ENCODE data around the gene MICU2. TPM values are rescaled to one million over a fixed set of nuclear protein-coding genes. Genes with fewer than 3 reads are reported as not detected.

The MICU2 gene
- total RNA-seq, 4 donors from 2014 or later: 31.6 to 39.5 (median 36.0) TPM

DNA sequence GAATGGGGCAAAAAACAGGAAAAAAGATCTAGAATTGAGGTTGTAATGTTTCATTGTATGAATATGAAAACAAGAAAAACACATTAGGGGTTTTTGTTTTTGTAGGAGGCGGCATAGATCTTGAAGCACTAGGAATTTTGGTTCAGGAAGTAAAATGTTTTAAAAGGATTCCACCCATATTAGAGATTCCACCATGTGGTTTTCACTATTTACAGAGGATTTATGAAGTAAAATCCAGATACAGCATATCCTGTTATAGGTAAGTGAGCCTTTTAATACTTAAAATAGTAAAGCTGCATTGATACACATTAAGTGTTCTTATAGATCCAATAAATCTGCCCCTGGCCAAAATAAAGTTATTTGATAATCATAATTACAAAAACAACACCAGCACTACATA lies 61.4 kb downstream of the MICU2 start:
- no peak for DNase-seq (ENCODE audit: extremely low spot score)
- no peaks in the 10 kb centered on the region for H3K9me3 ChIP-seq
- no peaks in the 10 kb centered on the region for H3K27me3 ChIP-seq
- no peak overlapping the region for H3K27ac ChIP-seq (replicated peaks in 1 of 4)
- peaks cover 0 to 27% (median 0%) of the 10 kb centered on the region in 4 donors for H3K36me3 ChIP-seq
- TF ChIP-seq POLR2AphosphoS5 (IDR thresholded peaks at IDR 0.05): no peak
- TF ChIP-seq POLR2A (IDR thresholded peaks at IDR 0.05; ENCODE audit: low read depth): no peak
- TF ChIP-seq CTCF (IDR thresholded peaks at IDR 0.05): no peak
- TF ChIP-seq EP300 (IDR thresholded peaks at IDR 0.05): no peak
- H3K4me3 ChIP-seq: no peak overlapping the region
- no peaks in the 10 kb centered on the region for H3K4me1 ChIP-seq
- intact Hi-C loops (cut with DNase I): no loop called here
- 97% methylated on average over 1 of the region's 1 CpG for WGBS

- H3K36me3 ChIP-seq: peaks cover 0 to 27% (median 0%) of the 10 kb centered on the region in 4 donors
- H3K4me3 ChIP-seq: no peak overlapping the region
- no peaks in the 10 kb centered on the region for H3K27me3 ChIP-seq
- intact Hi-C loops (cut with DNase I): no loop called here
- WGBS: 70% methylated on average over 1 of the region's 1 CpG
- no peak overlapping the region for H3K27ac ChIP-seq (replicated peaks in 1 of 4)
- H3K4me1 ChIP-seq: no peaks in the 10 kb centered on the region
- DNase-seq (ENCODE audit: extremely low spot score): no peak
- H3K9me3 ChIP-seq: no peaks in the 10 kb centered on the region
- no peak for TF ChIP-seq CTCF (IDR thresholded peaks at IDR 0.05)
- TF ChIP-seq EP300 (IDR thresholded peaks at IDR 0.05): no peak
- no peak for TF ChIP-seq POLR2AphosphoS5 (IDR thresholded peaks at IDR 0.05)
- no peak for TF ChIP-seq POLR2A (IDR thresholded peaks at IDR 0.05; ENCODE audit: low read depth)
Measured at GRCh38 chr13:21541980-21542379, 62.0 kb downstream of the MICU2 start.

DNA sequence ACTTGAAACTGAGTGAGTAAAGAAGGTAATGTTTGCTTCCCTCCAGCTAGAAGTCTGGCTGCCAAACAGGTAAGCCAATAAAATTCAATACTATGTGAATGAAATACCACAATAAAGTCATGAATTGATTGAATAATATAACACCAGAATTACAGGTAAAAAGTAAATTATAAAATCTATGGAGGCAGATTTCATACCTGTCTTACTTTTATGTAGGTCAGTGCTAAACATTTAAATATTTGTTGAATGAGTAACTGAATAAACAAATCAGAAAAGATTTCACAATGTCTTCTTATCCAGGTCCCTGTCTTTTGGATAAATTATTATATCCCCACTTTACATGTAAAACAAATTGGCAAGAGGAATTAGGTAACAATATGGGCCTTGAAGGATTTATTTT lies 62.7 kb downstream of the MICU2 start:
- Histone ChIP-seq H3K27ac (replicated peaks in 1 of 4) (no peak overlapping the region), H3K4me3 (no peak overlapping the region), H3K36me3 (peaks cover 0 to 27% (median 0%) of the 10 kb centered on the region in 4 donors), H3K27me3 (no peaks in the 10 kb centered on the region), H3K9me3 (no peaks in the 10 kb centered on the region), H3K4me1 (no peaks in the 10 kb centered on the region)
- DNase-seq (ENCODE audit: extremely low spot score): no peak
- no peak for TF ChIP-seq CTCF (IDR thresholded peaks at IDR 0.05)
- TF ChIP-seq EP300 (IDR thresholded peaks at IDR 0.05): no peak
- TF ChIP-seq POLR2A (IDR thresholded peaks at IDR 0.05; ENCODE audit: low read depth): no peak
- TF ChIP-seq POLR2AphosphoS5 (IDR thresholded peaks at IDR 0.05): no peak
- intact Hi-C loops (cut with DNase I): no loop called here

GRCh38 chr13:21539687-21540086 lies 64.3 kb downstream of the MICU2 start:
- Histone ChIP-seq H3K27ac (replicated peaks in 1 of 4) (no peak overlapping the region), H3K4me3 (no peak overlapping the region), H3K36me3 (peaks cover 0 to 18% (median 0%) of the 10 kb centered on the region in 4 donors), H3K4me1 (no peaks in the 10 kb centered on the region), H3K27me3 (no peaks in the 10 kb centered on the region), H3K9me3 (no peaks in the 10 kb centered on the region)
- no peak for TF ChIP-seq EP300 (IDR thresholded peaks at IDR 0.05)
- no peak for TF ChIP-seq CTCF (IDR thresholded peaks at IDR 0.05)
- no peak for TF ChIP-seq POLR2AphosphoS5 (IDR thresholded peaks at IDR 0.05)
- no peak for TF ChIP-seq POLR2A (IDR thresholded peaks at IDR 0.05; ENCODE audit: low read depth)
- no peak for DNase-seq (ENCODE audit: extremely low spot score)
- intact Hi-C loops (cut with DNase I): no loop called here

DNA sequence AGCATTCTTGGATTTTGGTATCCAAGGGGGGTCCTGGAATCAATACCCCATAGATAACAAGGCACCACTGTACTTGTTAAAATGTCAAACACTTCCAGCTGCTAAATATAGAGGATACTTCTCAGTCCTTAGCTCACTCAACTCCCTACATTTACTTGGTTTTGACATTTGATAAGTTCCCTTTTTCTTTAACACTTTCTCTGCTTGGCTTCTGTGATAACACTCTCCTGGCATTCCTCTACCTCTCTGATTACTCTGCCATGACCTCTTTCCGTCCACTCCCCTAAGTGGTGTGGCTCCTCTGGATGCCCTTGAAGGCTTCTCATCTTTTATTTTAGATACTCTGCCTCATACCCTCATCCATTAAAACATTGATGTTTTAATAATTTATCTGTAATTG lies 65.2 kb downstream of the MICU2 start:
- TF ChIP-seq CTCF (IDR thresholded peaks at IDR 0.05) (no peak), POLR2AphosphoS5 (IDR thresholded peaks at IDR 0.05) (no peak), EP300 (IDR thresholded peaks at IDR 0.05) (no peak), POLR2A (IDR thresholded peaks at IDR 0.05; ENCODE audit: low read depth) (no peak)

More for the DNA sequence above, 65.2 kb downstream of the MICU2 start:
- Histone ChIP-seq H3K9me3 (no peaks in the 10 kb centered on the region), H3K4me1 (no peaks in the 10 kb centered on the region), H3K4me3 (no peak overlapping the region), H3K27me3 (no peaks in the 10 kb centered on the region), H3K36me3 (peaks cover 0 to 20% (median 0%) of the 10 kb centered on the region in 4 donors), H3K27ac (replicated peaks in 1 of 4) (no peak overlapping the region)
- no peak for DNase-seq (ENCODE audit: extremely low spot score)
- WGBS: 92% methylated on average over 1 of the region's 1 CpG
- intact Hi-C loops (cut with DNase I): no loop called here
